ENCODE results near the gene MAMDC2. TPM values are rescaled to one million over a fixed set of nuclear protein-coding genes. Genes with fewer than 3 reads are reported as not detected.

MAMDC2 gene
- total RNA-seq, 1 experiment from 2014 or later, result 4.6 TPM

DNA sequence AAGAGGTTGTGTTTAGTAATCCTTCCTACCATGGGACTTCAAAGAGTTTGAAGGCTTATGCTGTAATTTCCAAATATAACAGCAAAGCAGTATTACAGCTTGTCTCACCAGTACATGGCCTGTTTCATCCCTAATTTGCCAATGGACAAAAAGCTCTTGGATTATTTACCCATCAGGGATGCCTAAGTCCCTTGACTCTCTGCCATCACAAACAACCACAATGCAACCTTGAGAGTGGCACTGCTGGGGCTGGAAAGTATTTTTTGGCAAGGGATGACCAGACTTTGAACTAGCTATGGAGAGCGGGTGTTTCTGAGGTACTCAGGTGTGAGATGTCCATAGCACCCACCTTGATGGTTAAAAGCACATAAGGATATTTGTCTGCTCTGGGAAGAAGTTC is 9.1 kb downstream of the MAMDC2 start:
- Histone ChIP-seq H4K20me1 (ENCODE audit: control insufficient read depth, insufficient read depth, insufficient read length) (no peaks in the 10 kb centered on the region), H3K4ac (ENCODE audit: low read depth, low read length) (no peak overlapping the region)

More for the DNA sequence above, 9.1 kb downstream of the MAMDC2 start:
- Mint-ChIP-seq H3K36me3 (ENCODE audit: insufficient read depth in 1 of 3, low read depth in 3 of 3) (peaks cover 2 to 9% (median 3%) of the 10 kb centered on the region in 3 experiments; a peak in 5 of 7 replicates), H3K9me3 (peaks cover 5 to 6% of the 10 kb centered on the region in 2 experiments; a peak in 3 of 5 replicates), H3K27me3 (ENCODE audit: low read depth) (no peaks in the 10 kb centered on the region; the same call in 1 of the 2 replicates), H3K4me1 (no peaks in the 10 kb centered on the region), H3K27ac (no peak overlapping the region), H3K4me3 (no peak overlapping the region)
- WGBS (ENCODE audit: extremely low coverage, insufficient read length, low lambda C conversion rate), result no CpG with 5 or more reads among the region's 1 CpG
- Histone ChIP-seq H2BK12ac (ENCODE audit: insufficient read length, low read depth, low read length) (no peak overlapping the region), H3K27me3 (ENCODE audit: insufficient read depth, low read length) (no peaks in the 10 kb centered on the region), H2AK5ac (ENCODE audit: insufficient read length, low read length) (no peak overlapping the region), H4K5ac (ENCODE audit: insufficient read length, low read depth, low read length) (no peak overlapping the region), H3K23me2 (ENCODE audit: insufficient read length, low read depth, low read length, poor library complexity, severe bottlenecking) (no peaks in the 10 kb centered on the region), H4K8ac (replicated peaks; ENCODE audit: insufficient read length, low read depth, low read length) (no peak overlapping the region), H3K4me1 (ENCODE audit: insufficient read depth, low read length) (no peaks in the 10 kb centered on the region), H3K79me2 (ENCODE audit: insufficient read depth, low read length) (no peaks in the 10 kb centered on the region), H3K27ac (ENCODE audit: insufficient read length, low read depth, low read length) (no peak overlapping the region), H2BK5ac (ENCODE audit: insufficient read length, low read length) (no peak overlapping the region), H3K18ac (ENCODE audit: insufficient read length, low read depth, low read length) (no peak overlapping the region), H3K9me3 (ENCODE audit: control insufficient read depth, low read depth, low read length) (no peaks in the 10 kb centered on the region), H2BK120ac (ENCODE audit: low read depth, low read length, poor library complexity, severe bottlenecking) (no peak overlapping the region), H2BK15ac (ENCODE audit: low read depth, low read length) (no peak overlapping the region), H4K91ac (ENCODE audit: insufficient read length, low read depth, low read length) (no peak overlapping the region), H3T11ph (ENCODE audit: low read length) (no peak overlapping the region), H3K4me2 (ENCODE audit: insufficient read depth, insufficient read length, low read length) (no peak overlapping the region), H3K79me1 (ENCODE audit: insufficient read depth, low read depth, low read length, poor library complexity, severe bottlenecking) (no peaks in the 10 kb centered on the region), H3K23ac (ENCODE audit: insufficient read length, low read depth, low read length) (no peak overlapping the region), H2AFZ (ENCODE audit: low read length) (no peak overlapping the region), H3K56ac (ENCODE audit: insufficient read length, low read depth, low read length) (no peak overlapping the region), H2BK20ac (ENCODE audit: low read depth, low read length, poor library complexity, severe bottlenecking) (no peak overlapping the region), H3K14ac (ENCODE audit: insufficient read depth, low read length) (no peak overlapping the region), H3K9ac (ENCODE audit: extremely low read depth, insufficient read length, low read length) (no peak overlapping the region)
- DNase-seq, result no peak
- no peak for TF ChIP-seq CTCF (conservative IDR thresholded peaks at IDR 0.05)
